Ovary (tissue), 9 donors: Measurements from ENCODE around the gene LONRF2. TPM values are rescaled to one million over a fixed set of nuclear protein-coding genes. Genes with fewer than 3 reads are reported as not detected.

Experiments used
- DNase-seq, 5 donors: peaks; one replicate each; pipeline ENCODE4 v3.0.0-alpha.2; 2019 to 2020
- H3K27ac ChIP-seq, 2 donors: fragments of 200-600 bp; one replicate each; pipeline versions ENCODE4 v1.5.1 to v1.8.0; 2019 to 2022
- H3K27me3 ChIP-seq: fragments of 200-600 bp; one replicate; pipeline ENCODE4 v1.8.0; 2022
- H3K36me3 ChIP-seq: fragments of 200-600 bp; sonication (generic); one replicate; pipeline ENCODE4 v1.5.1; 2019
- H3K4me1 ChIP-seq: one replicate; pipeline ENCODE4 v1.8.1; 2013; ENCODE audit warnings: mild to moderate bottlenecking, moderate library complexity; ENCODE audit not compliant: insufficient read depth
- H3K4me3 ChIP-seq: fragments of 200-600 bp; sonication (generic); one replicate; pipeline ENCODE4 v1.5.1; 2017
- H3K9me3 ChIP-seq, 2 donors: fragments of 200-600 bp in 1 of 2; sonication (generic) in 1 of 2; one replicate each; pipeline versions ENCODE4 v1.5.1 to v1.8.1; 2013 to 2019; ENCODE audit warnings: mild to moderate bottlenecking in 1 of 2, moderate library complexity in 1 of 2
- CTCF ChIP-seq, 3 donors: fragments of 450-650 bp in 2 of 3; fragments of 200-600 bp in 1 of 3; IDR thresholded peaks; one replicate each; pipeline versions ENCODE4 v1.5.1 to v1.8.0; 2016 to 2022; ENCODE audit warnings: antibody characterized with exemption in 3 of 3, mild to moderate bottlenecking in 1 of 3
- EP300 ChIP-seq: sonication (generic); formaldehyde crosslinking; IDR thresholded peaks from one replicate; pipeline ENCODE4 v1.6.1; 2017; ENCODE audit warnings: antibody characterized with exemption
- POLR2A ChIP-seq: fragments of 450-650 bp; IDR thresholded peaks from one replicate; pipeline ENCODE4 v1.6.1; 2017; ENCODE audit warnings: antibody characterized with exemption, mild to moderate bottlenecking, moderate library complexity
- WGBS, 3 donors: extraction: QIAGEN DNeasy Blood & Tissue Kit in 1 of 3; methylation state at CpG; one replicate each; pipeline versions ENCODE4 v1.1.5 to v1.1.7; 2013 to 2017; 5-methylcytosine and 5-hydroxymethylcytosine counted together
- intact Hi-C, 4 donors: fragments of 100-400 bp; cut with DNase I; formaldehyde crosslinking; loops; one replicate each; pipeline versions ENCODE4 v1.11.0 to v1.15.1; 2022 to 2023
- polyA plus RNA-seq, 2 donors: library from polyadenylated mRNA; stranded (reverse); fragments of 200-250 nt in 1 of 2; fragments of 350-450 nt in 1 of 2; fragmentation: Illumina TruSeq in 1 of 2; extraction: RNeasy Lipid Tissue Mini Kit (QIAGEN cat#74804) in 1 of 2; gene quantifications; one replicate each; pipeline ENCODE4 v1.2.3, GENCODE V29; 2013 to 2014
- total RNA-seq, 7 donors: library from RNA; depleted of rRNA in 2 of 7; stranded (reverse); fragments of >200 nt in 2 of 7; fragmentation: NEBNext Ultra II Directional in 3 of 7; extraction: Animal tissue kit (Norgen Biotek cat#: 25700) in 3 of 7; gene quantifications; one replicate each; pipeline versions ENCODE4 v1.1.0 to v1.2.4, GENCODE V29; 2016 to 2023
- donor health status: DM: no; HTN: no; CAD: no; lungs with moderate emphysema.
- donor health status: DM: no; HTN: no; CAD: no.
- donor health status: Bipolar disorder and iron deficiency.
- donor health status: DM: yes; HTN: yes; CAD: no.
- donor health status: DM: no; HTN: no; CAD: no.
- donor health status: DM: yes; HTN: yes; CAD: no.

The LONRF2 gene
- total and polyA plus RNA-seq, 9 donors, result 4.7 to 133 (median 29.5) TPM

GRCh38 chr2:100246163-100247145 is 75.8 kb downstream of the LONRF2 start:
- no peaks in the 10 kb centered on the region for H3K9me3 ChIP-seq
- no peak overlapping the region for H3K4me3 ChIP-seq
- 52 to 59% (median 55%) methylated on average over 28 of the region's 28 CpGs for WGBS, 3 donors
- no peaks in the 10 kb centered on the region for H3K27me3 ChIP-seq
- no peak overlapping the region for H3K27ac ChIP-seq
- intact Hi-C loops, result loop anchor here in 1 of 4 donors (5.0 kb wide), 1 partner anchor 684 kb away; no protein-coding TSS in a partner anchor
- TF ChIP-seq CTCF (IDR thresholded peaks at IDR 0.05) (peak in 1 of 3 donors; percentile 11), EP300 (no peak), POLR2A (no peak)
- DNase-seq, result no peak
- H3K4me1 ChIP-seq, result no peaks in the 10 kb centered on the region
- no peaks in the 10 kb centered on the region for H3K36me3 ChIP-seq

- Histone ChIP-seq H3K4me1 (no peaks in the 10 kb centered on the region), H3K36me3 (no peaks in the 10 kb centered on the region), H3K27ac (no peak overlapping the region), H3K27me3 (no peaks in the 10 kb centered on the region), H3K9me3 (no peaks in the 10 kb centered on the region), H3K4me3 (no peak overlapping the region)
- WGBS, 3 donors, result 97 to 98% (median 97%) methylated on average over 4 of the region's 4 CpGs
- intact Hi-C loops, result loop anchor here in 1 of 4 donors (5.0 kb wide), 1 partner anchor 683 kb away; no protein-coding TSS in a partner anchor
- DNase-seq, result no peak
- no peak for TF ChIP-seq POLR2A
Observed at GRCh38 chr2:100245681-100246080, 76.6 kb downstream of the LONRF2 start.

GRCh38 chr2:100244881-100245605 is 77.3 kb downstream of the LONRF2 start:
- Histone ChIP-seq H3K27ac (no peak overlapping the region), H3K9me3 (no peaks in the 10 kb centered on the region), H3K36me3 (no peaks in the 10 kb centered on the region), H3K4me1 (no peaks in the 10 kb centered on the region), H3K27me3 (no peaks in the 10 kb centered on the region), H3K4me3 (no peak overlapping the region)
- 86 to 88% (median 87%) methylated on average over 6 of the region's 6 CpGs for WGBS, 3 donors
- DNase-seq, result no peak
- TF ChIP-seq EP300 (no peak), POLR2A (no peak), CTCF (IDR thresholded peaks at IDR 0.05) (no peak)
- intact Hi-C loops, result loop anchor here in 1 of 4 donors (5.0 kb wide), 1 partner anchor 683 kb away; no protein-coding TSS in a partner anchor

GRCh38 chr2:100243631-100244030 is 78.7 kb downstream of the LONRF2 start:
- intact Hi-C loops, result no loop called here
- no peak for TF ChIP-seq POLR2A
- TF ChIP-seq CTCF (IDR thresholded peaks at IDR 0.05), result no peak
- TF ChIP-seq EP300, result no peak
- DNase-seq, result no peak
- WGBS, 3 donors, result 83 to 89% (median 86%) methylated on average over 6 of the region's 6 CpGs
- no peak overlapping the region for H3K27ac ChIP-seq
- no peaks in the 10 kb centered on the region for H3K9me3 ChIP-seq
- no peaks in the 10 kb centered on the region for H3K36me3 ChIP-seq
- H3K4me1 ChIP-seq, result no peaks in the 10 kb centered on the region
- H3K4me3 ChIP-seq, result no peak overlapping the region
- no peaks in the 10 kb centered on the region for H3K27me3 ChIP-seq
